RPMI8226 (cell line): ENCODE data around the gene KRTAP29-1.
A peak's percentile ranks its signal among the peaks of the same experiment; 100 is the strongest.

Experiments used
- DNase-seq: peaks from one replicate; pipeline ENCODE4 v3.0.0-alpha.2; 2015

Gene KRTAP29-1

DNA sequence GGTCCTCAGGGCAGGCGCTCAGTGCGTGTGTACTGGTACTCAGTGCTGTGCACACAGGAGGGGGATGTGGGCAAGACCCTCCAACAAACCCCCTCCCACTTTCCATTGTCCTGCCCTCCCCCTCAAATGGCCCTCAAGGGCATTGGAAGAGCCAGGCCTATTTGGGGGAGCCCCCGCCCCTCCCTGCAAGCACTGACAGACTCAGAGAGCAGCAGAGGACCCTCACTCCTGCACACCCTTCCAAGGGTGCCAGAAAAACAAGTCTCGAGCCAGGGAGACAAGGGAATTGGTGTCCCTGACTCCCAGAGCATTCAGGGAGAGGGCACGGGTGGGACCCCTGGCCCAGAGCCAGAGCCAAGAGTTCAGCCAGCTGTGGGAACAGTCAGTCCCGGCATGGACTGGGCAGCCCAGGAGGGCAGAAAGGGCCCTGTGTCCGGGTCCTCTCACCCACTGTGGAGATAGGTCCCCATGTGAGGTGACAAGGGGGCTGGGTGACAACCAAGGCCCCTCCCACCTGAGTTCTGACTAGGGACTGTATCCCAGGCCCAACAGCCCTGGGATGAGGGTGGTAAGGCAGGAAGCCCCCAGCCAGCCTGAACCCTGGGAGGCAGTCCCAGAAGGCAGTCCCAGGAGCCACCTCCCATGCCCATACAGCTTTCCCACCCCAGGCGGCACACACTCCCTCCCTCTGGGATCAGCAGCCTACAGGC lies 24.9 kb upstream of the KRTAP29-1 start:
- no peak for DNase-seq

- DNase-seq, result no peak
Observed at GRCh38 chr17:41326173-41327145, 23.8 kb upstream of the KRTAP29-1 start.

- DNase-seq, result no peak
Observed at GRCh38 chr17:41325611-41326010, 23.0 kb upstream of the KRTAP29-1 start.

- no peak for DNase-seq
Observed at GRCh38 chr17:41325126-41325525, 22.5 kb upstream of the KRTAP29-1 start.

DNA sequence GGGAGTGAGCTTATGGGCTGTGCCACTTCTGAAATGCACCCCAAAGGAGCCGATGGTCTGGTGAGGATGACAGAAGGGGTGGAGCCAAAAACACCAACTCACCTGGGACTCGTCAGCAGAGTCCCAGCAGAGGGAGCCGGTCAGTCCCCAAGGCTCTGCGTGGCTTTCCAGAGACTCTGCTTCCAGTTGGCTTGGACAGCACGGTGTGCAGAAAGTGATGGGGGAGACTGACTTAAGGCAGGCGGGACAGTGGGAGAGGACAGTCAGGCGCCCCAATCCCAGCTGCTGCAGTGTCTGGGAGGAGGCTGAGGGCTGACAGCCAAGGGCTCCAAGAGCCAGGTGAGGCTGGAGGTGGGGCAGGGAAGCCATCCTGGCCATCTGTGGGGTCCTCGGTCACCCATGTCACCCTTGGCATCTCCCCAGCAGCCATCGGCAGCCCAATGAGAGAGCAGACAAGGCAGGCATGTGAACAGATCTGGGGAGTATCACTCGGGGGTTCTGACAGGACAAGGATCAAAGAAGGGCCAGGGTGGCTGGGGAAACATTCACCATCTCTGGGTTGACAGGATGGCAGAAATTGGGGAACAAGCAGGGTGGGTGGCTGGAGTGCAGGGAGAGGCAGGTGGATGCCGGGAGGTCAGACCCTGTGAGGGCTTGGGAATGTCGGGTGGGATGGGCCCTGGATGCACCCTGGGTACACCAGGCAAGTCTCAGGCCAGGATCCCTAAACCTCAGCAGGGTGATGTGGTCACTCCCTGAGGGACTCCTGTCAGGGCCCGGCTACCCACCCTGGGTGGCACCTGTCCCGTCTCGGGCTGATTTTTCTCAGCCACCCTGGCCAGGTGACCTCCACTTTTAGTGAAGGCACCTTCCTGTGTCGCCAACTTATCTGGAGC lies 21.8 kb upstream of the KRTAP29-1 start:
- peak; percentile 61 for DNase-seq

GRCh38 chr17:41322903-41323895 lies 20.5 kb upstream of the KRTAP29-1 start:
- no peak for DNase-seq

- peak; percentile 56 for DNase-seq
Observed at GRCh38 chr17:41322094-41322902, 19.6 kb upstream of the KRTAP29-1 start.

DNA sequence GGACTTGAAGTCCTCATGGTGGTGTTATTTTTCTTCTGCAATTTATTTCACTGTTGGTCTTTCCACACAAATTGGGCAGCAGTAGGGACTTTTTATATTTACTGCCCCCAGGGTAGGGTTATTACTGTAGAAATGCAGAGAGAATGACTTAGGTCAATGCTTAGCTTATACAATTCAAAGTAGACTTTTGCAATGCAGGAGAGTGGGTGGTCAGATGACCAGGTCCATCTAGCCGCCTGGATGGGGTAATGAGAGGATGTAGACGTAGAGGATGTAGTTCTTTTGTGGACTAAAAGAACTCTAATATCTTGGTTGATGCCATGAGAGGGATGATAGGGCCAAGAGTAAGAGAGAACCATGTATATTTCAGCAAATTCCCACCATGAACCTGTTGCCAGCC lies 15.6 kb upstream of the KRTAP29-1 start:
- DNase-seq, result no peak

GRCh38 chr17:41315814-41316445 lies 13.3 kb upstream of the KRTAP29-1 start:
- DNase-seq, result no peak

DNA sequence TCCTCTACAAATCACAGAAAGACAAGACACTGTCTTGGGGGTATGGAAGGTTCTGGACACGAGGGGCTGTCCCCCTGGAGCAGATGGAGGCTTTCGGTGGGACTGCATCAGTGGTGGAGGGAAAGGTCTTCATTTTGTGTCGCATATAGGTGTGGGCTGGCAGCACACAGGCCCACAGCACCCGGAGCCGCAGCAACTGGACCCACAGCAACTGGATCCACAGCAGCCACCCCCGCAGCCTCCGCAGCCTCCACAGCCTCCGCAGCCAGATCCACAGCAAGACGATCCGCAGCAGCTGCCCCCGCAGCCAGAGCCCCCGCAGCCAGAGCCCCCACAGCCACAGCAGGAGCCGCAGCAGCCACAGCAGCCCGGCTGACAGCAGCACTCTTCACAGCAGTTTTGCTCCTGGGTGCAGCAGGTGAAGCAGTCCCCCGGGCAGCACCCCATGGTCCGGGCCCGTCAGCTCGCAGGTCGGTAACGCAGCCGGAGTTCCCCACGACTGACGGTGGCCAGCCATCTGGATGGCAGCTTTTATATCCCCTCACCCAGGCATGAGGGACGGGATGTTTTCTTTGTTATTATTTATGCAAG lies 12.6 kb upstream of the KRTAP29-1 start, which contains the start of gene KRTAP17-1:
Gene KRTAP17-1 (minus strand): TSS at position 507 of the 591 bp plus-strand sequence. CDS start 60 bp downstream, at position 447.
- DNase-seq, result no peak

GRCh38 chr17:41311111-41311510 lies 8.5 kb upstream of the KRTAP29-1 start:
- DNase-seq, result no peak

DNA sequence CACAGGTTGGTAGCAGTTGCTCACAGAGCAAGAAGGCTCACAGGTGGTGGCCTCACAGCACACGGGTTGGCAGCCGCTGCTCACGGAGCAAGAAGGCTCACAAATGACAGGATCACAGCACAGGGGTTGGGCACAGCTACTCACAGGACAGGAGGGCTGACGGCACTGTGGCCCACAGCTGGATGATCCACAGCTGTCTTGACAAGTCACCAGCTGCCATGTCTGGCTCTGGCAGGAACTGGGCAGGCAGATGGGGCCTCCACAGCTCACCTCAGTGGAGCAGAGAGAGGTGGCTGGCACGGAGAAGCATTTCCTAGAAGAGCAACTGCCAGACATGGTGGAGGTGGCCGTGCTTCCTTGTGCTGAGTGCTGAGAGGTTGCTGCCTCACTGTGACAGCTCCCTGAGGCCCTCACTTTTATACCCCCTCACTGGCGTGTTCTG lies 6.3 kb upstream of the KRTAP29-1 start, which contains the start of gene KRTAP16-1:
Gene KRTAP16-1 (minus strand): TSS at position 392 of the 442 bp plus-strand sequence. CDS start 56 bp downstream, at position 336.
- DNase-seq, result peak; percentile 85

DNA sequence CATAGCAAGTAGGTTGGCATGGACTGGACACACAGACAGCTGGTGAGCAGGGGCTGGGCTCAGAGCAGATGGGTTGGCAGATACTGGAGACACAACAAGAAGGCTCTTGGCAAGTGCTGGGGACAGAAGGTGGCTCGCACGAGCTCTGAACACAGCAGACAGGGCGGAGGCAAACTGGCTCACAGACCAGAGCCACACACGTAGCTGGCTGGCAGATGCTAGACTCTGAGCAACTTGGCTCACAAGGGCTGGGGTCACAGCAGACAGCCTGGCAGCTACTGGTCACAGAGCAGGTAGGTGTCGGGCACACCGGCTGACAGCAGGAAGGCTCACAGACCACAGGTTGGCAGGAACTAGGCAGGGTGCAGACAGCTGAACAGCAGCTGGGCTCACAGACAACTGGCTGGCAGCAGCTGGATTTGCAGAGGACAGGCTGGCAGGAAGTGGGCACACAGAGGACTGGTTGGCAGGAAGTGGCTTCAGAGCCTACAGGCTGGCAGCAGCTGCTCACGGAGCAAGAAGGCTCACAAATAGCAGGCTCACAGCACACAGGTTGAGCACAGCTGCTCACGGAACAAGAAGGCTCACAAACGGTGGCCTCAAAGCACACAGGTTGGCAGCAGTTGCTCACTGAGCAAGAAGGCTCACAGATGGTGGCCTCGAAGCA lies 5.7 kb upstream of the KRTAP29-1 start:
- DNase-seq, result peak; percentile 95

- DNase-seq, result no peak
Observed at GRCh38 chr17:41307647-41308046, 5.0 kb upstream of the KRTAP29-1 start.

GRCh38 chr17:41304091-41304490 lies 1.4 kb upstream of the KRTAP29-1 start:
- DNase-seq, result no peak

DNA sequence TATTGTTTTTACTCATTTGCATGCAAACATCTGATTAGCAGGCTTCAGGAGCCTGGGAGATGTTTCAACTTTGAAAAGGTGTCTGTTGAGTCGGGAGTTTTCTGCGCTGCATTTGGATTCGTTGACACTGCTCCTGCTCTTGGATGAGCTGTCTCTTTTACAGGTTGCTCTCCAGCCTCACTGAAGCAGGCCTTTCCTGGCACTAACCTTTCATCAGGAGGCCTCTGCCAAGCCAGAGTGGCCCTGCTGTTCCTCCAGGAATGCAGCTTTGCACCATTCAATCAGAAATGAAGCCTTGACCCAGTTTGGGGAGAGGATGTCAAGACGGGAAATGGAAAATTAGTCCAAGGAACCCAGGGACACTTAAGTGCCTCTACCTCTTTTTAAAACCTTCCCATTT lies 330 bp upstream of the KRTAP29-1 start:
- no peak for DNase-seq

DNA sequence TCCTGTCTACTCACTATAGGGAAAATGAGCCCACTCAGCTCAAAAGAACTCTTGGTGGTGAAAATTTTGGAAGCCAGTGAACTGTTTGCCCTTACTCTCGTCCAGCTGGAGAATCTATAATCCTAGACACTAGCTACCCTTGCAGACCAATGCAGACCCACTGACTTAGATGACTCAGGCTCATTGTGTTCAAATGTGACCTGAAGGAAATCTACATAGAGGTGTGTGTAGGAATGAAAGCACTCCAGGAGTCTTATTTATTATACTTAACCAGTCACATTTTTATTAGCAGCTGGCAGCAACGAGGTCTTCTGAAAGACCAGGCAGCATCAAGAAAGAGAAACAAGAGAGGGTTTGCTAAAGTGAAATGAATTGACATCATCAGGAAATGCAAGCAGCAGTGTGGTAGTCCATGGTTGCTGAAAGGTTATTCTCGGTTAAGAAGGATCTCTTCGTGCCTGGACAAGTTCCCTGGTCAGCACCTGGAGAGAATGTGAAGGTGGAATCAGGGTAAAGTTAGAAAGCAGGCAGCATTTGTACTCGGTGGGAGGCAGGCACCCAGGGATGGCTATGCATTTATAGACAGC lies 1.4 kb downstream of the KRTAP29-1 start:
- no peak for DNase-seq

DNA sequence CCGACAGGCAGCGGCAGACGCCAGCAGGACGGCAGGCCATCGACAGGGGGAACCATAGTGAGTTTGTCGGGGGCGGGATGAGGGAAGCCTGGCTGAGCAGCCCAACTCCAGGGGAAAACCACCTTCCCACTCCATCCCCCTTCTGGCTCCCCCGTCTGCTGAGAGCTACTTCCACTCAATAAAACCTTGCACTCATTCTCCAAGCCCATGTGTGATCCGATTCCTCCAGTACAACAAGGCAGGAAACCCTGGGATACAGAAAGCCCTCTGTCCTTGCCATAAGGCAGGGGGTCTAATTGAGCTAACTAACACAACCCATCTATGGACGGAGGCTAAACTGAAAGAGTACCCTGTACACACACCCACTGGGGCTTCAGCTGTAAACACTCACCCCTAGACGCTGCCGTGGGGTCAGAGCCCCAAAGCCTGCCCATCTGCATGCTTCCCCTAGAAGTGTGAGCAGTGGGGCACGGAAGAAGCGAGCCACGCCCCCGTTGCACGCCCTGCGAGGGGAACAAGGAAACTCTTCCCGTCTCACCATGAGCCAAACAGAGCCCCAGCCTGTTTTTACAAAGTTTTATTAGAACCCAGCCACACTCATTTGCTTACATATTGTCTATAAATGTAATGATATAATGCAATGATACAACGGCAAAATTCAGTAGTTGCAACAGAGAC lies 4.1 kb downstream of the KRTAP29-1 start:
- DNase-seq, result no peak
